HepG2 (cell line): ENCODE results near the gene AHSP. TPM values are rescaled to one million over a fixed set of nuclear protein-coding genes. Genes with fewer than 3 reads are reported as not detected.

Experiments
- ATAC-seq: fragments of 200-7000 bp; cut with Tn5 transposase; 3 replicates; pipeline ENCODE4 v1.9.1; 2020; ENCODE audit warnings: mild to moderate bottlenecking, moderate library complexity
- BruUV-seq: library from RNA; stranded (reverse); fragments of 400-500 nt; replicated peaks from 2 replicates; lab custom pipeline; 2021; lab: Mats Ljungman, UMichigan
- CTCF ChIA-PET: fragments of 300-600 bp; formaldehyde crosslinking; extraction: SDS; loops from one replicate; lab custom pipeline; 2021; ENCODE audit warnings: low total read pairs, inconsistent platforms, low intra/inter-chr PET ratio; lab: Yijun Ruan, JAX
- POLR2A ChIA-PET: fragments of 350-600 bp; sonication (Branson Sonifier 250); formaldehyde crosslinking; loops from one replicate; lab custom pipeline; 2020; ENCODE audit warnings: antibody characterized with exemption, inconsistent platforms; lab: Yijun Ruan, JAX
- DNase-seq: peaks from one replicate; pipeline ENCODE4 v3.0.0-alpha.2; 2015; ENCODE audit warnings: low spot score
- FAIRE-seq: peaks from 3 replicates; lab custom pipeline; 2011; peaks lifted over from hg19 to GRCh38; lab: Jason Lieb, UNC
- H2AFZ ChIP-seq: one replicate; pipeline ENCODE4 v1.6.1; 2011; ENCODE audit warnings: low read length, inconsistent platforms
- H3K27ac ChIP-seq: fragments of 300-600 bp; 3 replicates; pipeline ENCODE4 v1.8.0; 2011; ENCODE audit warnings: mixed run types, mild to moderate bottlenecking, mixed read lengths, low read length, inconsistent platforms; ENCODE audit not compliant: insufficient read depth; ENCODE audit errors: extremely low read length
- H3K27me3 ChIP-seq, 2 experiments: fragments of 200-600 bp in 1 of 2; 2 replicates in 1 of 2; 3 replicates in 1 of 2; pipeline versions ENCODE4 v1.6.0 to v1.8.0; 2011; ENCODE audit warnings: low read length in 2 of 2, mild to moderate bottlenecking in 2 of 2, moderate library complexity in 2 of 2, inconsistent platforms in 1 of 2; ENCODE audit not compliant: insufficient read depth in 2 of 2, control insufficient read depth in 1 of 2
- H3K36me3 ChIP-seq, 2 experiments: fragments of 200-600 bp in 1 of 2; replicated peaks in 1 of 2; 2 replicates in 1 of 2; 3 replicates in 1 of 2; pipeline versions ENCODE4 v1.5.1 to v1.8.0; 2011; ENCODE audit warnings: low read length in 2 of 2, inconsistent platforms in 1 of 2; ENCODE audit not compliant: insufficient read depth in 2 of 2, control insufficient read depth in 1 of 2
- H3K4me1 ChIP-seq: 2 replicates; pipeline ENCODE4 v1.5.1; 2012; ENCODE audit warnings: low read length, inconsistent platforms; ENCODE audit not compliant: insufficient read depth
- H3K4me2 ChIP-seq: 2 replicates; pipeline ENCODE4 v1.6.0; 2011; ENCODE audit warnings: low read depth, low read length, inconsistent platforms
- H3K4me3 ChIP-seq, 3 experiments: fragments of 200-600 bp in 1 of 3; sonication (generic), shearing (Covaris generic) in 1 of 3; replicated peaks in 1 of 3; 2 replicates each; pipeline ENCODE4 v1.5.1; 2011 to 2016; ENCODE audit warnings: low read length in 3 of 3, inconsistent platforms in 2 of 3, low read depth in 2 of 3, mild to moderate bottlenecking in 2 of 3, control low read depth in 1 of 3, mixed read lengths in 1 of 3; ENCODE audit not compliant: insufficient read depth in 1 of 3
- H3K79me2 ChIP-seq: one replicate; pipeline ENCODE4 v1.6.1; 2011; ENCODE audit warnings: low read length, inconsistent platforms; ENCODE audit not compliant: insufficient read depth
- H3K9ac ChIP-seq: 2 replicates; pipeline ENCODE4 v1.6.0; 2011; ENCODE audit warnings: mild to moderate bottlenecking, low read depth, low read length, inconsistent platforms; ENCODE audit not compliant: insufficient read depth
- H3K9me3 ChIP-seq: 2 replicates; pipeline ENCODE4 v1.5.1; 2012; ENCODE audit warnings: mild to moderate bottlenecking, low read length
- H4K20me1 ChIP-seq: 2 replicates; pipeline ENCODE4 v1.6.0; 2011; ENCODE audit warnings: inconsistent platforms, mild to moderate bottlenecking, low read length, moderate library complexity; ENCODE audit not compliant: insufficient read depth
- CC2D1A ChIP-seq: sonication (generic); formaldehyde crosslinking; IDR thresholded peaks from 2 replicates; pipeline ENCODE4 v1.8.1; 2023; ENCODE audit warnings: mild to moderate bottlenecking, missing genetic modification reagents
- POLR2A ChIP-seq, 2 experiments: IDR thresholded peaks; 2 replicates each; pipeline ENCODE4 v1.6.1; 2011; ENCODE audit warnings: low read depth in 2 of 2, low read length in 2 of 2, mild to moderate bottlenecking in 1 of 2, moderate library complexity in 1 of 2; ENCODE audit not compliant: insufficient read depth in 1 of 2
- RBM39 ChIP-seq: fragments of 200-400 bp; formaldehyde crosslinking; IDR thresholded peaks from one replicate; pipeline ENCODE4 v1.6.1; 2018; ENCODE audit warnings: antibody characterized with exemption, mild to moderate bottlenecking, low read depth, low read length; ENCODE audit not compliant: poor library complexity, severe bottlenecking
- ZNF20 ChIP-seq: sonication (generic); formaldehyde crosslinking; IDR thresholded peaks from 2 replicates; pipeline ENCODE4 v1.4.0; 2020; ENCODE audit warnings: mild to moderate bottlenecking, moderate library complexity, missing genetic modification reagents
- WGBS: methylation state at CpG from one replicate; pipeline ENCODE4 v1.1.6; 2017; ENCODE audit warnings: low lambda C conversion rate; 5-methylcytosine and 5-hydroxymethylcytosine counted together
- in situ Hi-C: cut with HindIII; loops from 2 replicates; pipeline ENCODE4 v1.10.0; 2017; ENCODE audit warnings: low pct_unique_long_range_greater_than_20kb; ENCODE audit not compliant: extremely low pct_ligation_motif_present
- intact Hi-C: fragments of 100-400 bp; cut with micrococcal nuclease; formaldehyde crosslinking; loops from one replicate; pipeline ENCODE4 v1.10.0; 2022; ENCODE audit not compliant: unreplicated experiment
- polyA plus RNA-seq, 8 experiments: library from polyadenylated mRNA; depleted of rRNA in 3 of 8; stranded (reverse) in 7 of 8; unstranded in 1 of 8; fragments of >200 nt; fragmentation: Illumina TruSeq in 4 of 8; extraction: Trizol in 4 of 8; gene quantifications; 2 replicates each; pipeline versions ENCODE4 v1.2.1 to v1.2.3, GENCODE V29; 2011 to 2016; ENCODE audit warnings: low read depth in 4 of 8, missing spikeins in 1 of 8, mixed read lengths in 1 of 8; ENCODE audit not compliant: insufficient read depth in 1 of 8
- total RNA-seq, 5 experiments: library from RNA; depleted of rRNA; stranded (reverse); fragments of >200 nt; fragmentation: Illumina TruSeq; extraction: Trizol; gene quantifications; 2 replicates each; pipeline ENCODE4 v1.2.3, GENCODE V29; 2016; ENCODE audit warnings: low read depth in 1 of 5
- TF ChIP-seq, protein P1 (sequence below): sonication (generic); formaldehyde crosslinking; IDR thresholded peaks from 2 replicates; pipeline ENCODE4 v1.9.0; 2022; ENCODE audit warnings: missing genetic modification reagents, mild to moderate bottlenecking, borderline replicate concordance

AHSP gene
- total and polyA plus RNA-seq, 2 of the 13 experiments (the other 11 are each of a cell fraction or from before 2014, with no cell fraction given), result not detected

DNA sequence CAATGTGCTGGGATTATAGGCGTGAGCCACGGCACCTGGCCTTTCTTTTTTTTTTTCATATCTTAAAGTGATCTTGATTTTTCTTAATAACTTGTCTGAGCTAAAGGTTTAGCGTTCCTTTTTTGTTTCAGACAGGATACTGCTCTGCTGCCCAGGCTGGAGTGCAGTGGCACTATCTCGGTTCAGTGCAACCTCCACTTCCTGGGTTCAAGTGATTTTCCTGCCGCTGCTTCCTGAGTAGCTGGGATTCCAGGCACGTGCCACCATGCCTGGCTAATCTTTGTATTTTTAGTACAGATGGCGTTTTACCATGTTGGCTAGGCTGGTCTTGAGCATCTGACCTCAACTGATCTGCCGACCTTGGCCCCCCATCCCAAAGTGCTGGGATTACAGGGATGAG lies 23.5 kb upstream of the AHSP start:
- no TSS peak for BruUV-seq
- intact Hi-C loops (no loop called here), in situ Hi-C loops (no loop called here)
- H3K9me3 ChIP-seq, result no peaks in the 10 kb centered on the region
- FAIRE-seq (no peak), ATAC-seq (no peak), DNase-seq (no peak)
- H3K4me3 ChIP-seq, result no peak overlapping the region
- H3K9ac ChIP-seq, result no peak overlapping the region
- peaks cover 18% of the 10 kb centered on the region for H3K79me2 ChIP-seq
- H2AFZ ChIP-seq, result no peak overlapping the region
- ChIA-PET POLR2A (interaction anchor here (1.8 kb wide), 2 partner anchors 44 to 46 kb away, joined by 7 to 8 read pairs; partner anchors contain the start of gene ARMC5), CTCF (no interaction called here)
- TF ChIP-seq POLR2A (IDR thresholded peaks at IDR 0.05; ENCODE audit: insufficient read depth in 1 of 2, low read depth in 2 of 2, low read length in 2 of 2) (peak in 1 of 2 experiments; percentile 26; a peak in 1 of 4 replicates), ZNF20 (CRISPR knock-in tag) (no peak)
- TF ChIP-seq, protein P1, sequence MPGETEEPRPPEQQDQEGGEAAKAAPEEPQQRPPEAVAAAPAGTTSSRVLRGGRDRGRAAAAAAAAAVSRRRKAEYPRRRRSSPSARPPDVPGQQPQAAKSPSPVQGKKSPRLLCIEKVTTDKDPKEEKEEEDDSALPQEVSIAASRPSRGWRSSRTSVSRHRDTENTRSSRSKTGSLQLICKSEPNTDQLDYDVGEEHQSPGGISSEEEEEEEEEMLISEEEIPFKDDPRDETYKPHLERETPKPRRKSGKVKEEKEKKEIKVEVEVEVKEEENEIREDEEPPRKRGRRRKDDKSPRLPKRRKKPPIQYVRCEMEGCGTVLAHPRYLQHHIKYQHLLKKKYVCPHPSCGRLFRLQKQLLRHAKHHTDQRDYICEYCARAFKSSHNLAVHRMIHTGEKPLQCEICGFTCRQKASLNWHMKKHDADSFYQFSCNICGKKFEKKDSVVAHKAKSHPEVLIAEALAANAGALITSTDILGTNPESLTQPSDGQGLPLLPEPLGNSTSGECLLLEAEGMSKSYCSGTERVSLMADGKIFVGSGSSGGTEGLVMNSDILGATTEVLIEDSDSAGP (CRISPR knock-in tag), result 0 out of 2 replicates have a peak, but pooled peaks have one; percentile 16
- H3K27me3 ChIP-seq, result no peaks in the 10 kb centered on the region; a peak in 1 of 5 replicates
- WGBS, result 97% methylated on average over 8 of the region's 8 CpGs
- H3K4me2 ChIP-seq, result no peak overlapping the region
- H3K36me3 ChIP-seq, result peaks cover 2 to 24% of the 10 kb centered on the region in 2 experiments; a peak in 3 of 5 replicates
- no peaks in the 10 kb centered on the region for H4K20me1 ChIP-seq
- peaks cover 52% of the 10 kb centered on the region for H3K4me1 ChIP-seq
- H3K27ac ChIP-seq, result no peak overlapping the region

- Histone ChIP-seq H2AFZ (no peak overlapping the region), H3K4me2 (no peak overlapping the region), H3K79me2 (peaks cover 18% of the 10 kb centered on the region), H3K9ac (no peak overlapping the region), H4K20me1 (no peaks in the 10 kb centered on the region), H3K4me1 (peaks cover 63% of the 10 kb centered on the region), H3K27me3 (no peaks in the 10 kb centered on the region; a peak in 1 of 5 replicates), H3K27ac (no peak overlapping the region), H3K36me3 (peaks cover 0 to 11% of the 10 kb centered on the region in 2 experiments; a peak in 2 of 5 replicates), H3K4me3 (no peak overlapping the region), H3K9me3 (no peaks in the 10 kb centered on the region)
- ChIA-PET CTCF (no interaction called here), POLR2A (no interaction called here)
- WGBS, result 99% methylated on average over 4 of the region's 4 CpGs
- intact Hi-C loops (loop anchor here (5.0 kb wide), 1 partner anchor 367 kb away; the partner anchor contains the start of gene ZNF267), in situ Hi-C loops (no loop called here)
- DNase-seq (no peak), FAIRE-seq (no peak), ATAC-seq (no peak)
- BruUV-seq, result no TSS peak
- TF ChIP-seq RBM39 (no peak), CC2D1A (CRISPR knock-in tag) (no peak)
Measured at GRCh38 chr16:31505483-31505882, 22.2 kb upstream of the AHSP start.
